ENCODE measurements around the gene BBX. TPM values are rescaled to one million over a fixed set of nuclear protein-coding genes. Genes with fewer than 3 reads are reported as not detected.

Gene BBX
- total RNA-seq, 4 donors from 2014 or later = 33.0 to 46.3 (median 36.7) TPM

- TF ChIP-seq CTCF (IDR thresholded peaks at IDR 0.05) (peak; percentile 8 to 54 (median 40)), POLR2A (IDR thresholded peaks at IDR 0.05) (no peak)
- no peak for DNase-seq
- no peaks in the 10 kb centered on the region for H3K9me3 ChIP-seq
These were observed 137.7 kb downstream of the BBX start for GRCh38 chr3:107660306-107660976.

GRCh38 chr3:107661447-107662123 lies 138.8 kb downstream of the BBX start:
- no peak overlapping the region for H3K4me3 ChIP-seq
- H3K27me3 ChIP-seq = no peaks in the 10 kb centered on the region
- H3K36me3 ChIP-seq = no peaks in the 10 kb centered on the region
- no peak for DNase-seq
- H3K9me3 ChIP-seq = no peaks in the 10 kb centered on the region
- peak overlapping the region in 1 of 4 donors; percentile 27 for H3K27ac ChIP-seq
- H3K4me1 ChIP-seq = peaks cover 0 to 5% (median 0%) of the 10 kb centered on the region in 4 donors
- TF ChIP-seq CTCF (IDR thresholded peaks at IDR 0.05) = no peak
- no peak for TF ChIP-seq POLR2A (IDR thresholded peaks at IDR 0.05)

More at GRCh38 chr3:107660306-107660976, 137.7 kb downstream of the BBX start:
- Histone ChIP-seq H3K36me3 (no peaks in the 10 kb centered on the region), H3K27ac (no peak overlapping the region), H3K4me3 (no peak overlapping the region), H3K27me3 (no peaks in the 10 kb centered on the region), H3K4me1 (peaks cover 0 to 5% (median 0%) of the 10 kb centered on the region in 4 donors)

DNA sequence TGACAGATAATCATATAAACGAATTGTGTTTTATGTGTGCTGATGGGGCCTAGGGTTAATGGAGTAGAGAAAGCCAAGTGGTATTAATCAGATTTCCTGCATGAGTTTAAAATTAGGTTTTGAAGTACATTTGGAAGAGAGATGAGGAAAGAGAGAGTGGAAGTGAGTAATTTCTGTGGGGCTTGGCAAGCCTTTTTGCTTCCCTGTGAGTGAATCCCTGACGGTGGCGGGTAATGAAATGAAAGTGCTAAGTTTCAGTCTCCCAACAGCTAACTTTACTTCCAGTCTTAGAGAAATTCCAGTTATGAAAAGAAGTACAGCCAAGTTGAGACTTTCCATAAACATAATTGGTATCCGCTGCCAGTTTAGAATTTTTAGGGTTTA lies 139.4 kb downstream of the BBX start:
- no peak overlapping the region for H3K4me3 ChIP-seq
- H3K27ac ChIP-seq = peak overlapping the region in 1 of 4 donors; percentile 27
- DNase-seq = no peak
- peaks cover 0 to 5% (median 0%) of the 10 kb centered on the region in 4 donors for H3K4me1 ChIP-seq
- H3K36me3 ChIP-seq = no peaks in the 10 kb centered on the region
- no peak for TF ChIP-seq POLR2A (IDR thresholded peaks at IDR 0.05)
- TF ChIP-seq CTCF (IDR thresholded peaks at IDR 0.05) = no peak
- no peaks in the 10 kb centered on the region for H3K9me3 ChIP-seq
- H3K27me3 ChIP-seq = no peaks in the 10 kb centered on the region

DNA sequence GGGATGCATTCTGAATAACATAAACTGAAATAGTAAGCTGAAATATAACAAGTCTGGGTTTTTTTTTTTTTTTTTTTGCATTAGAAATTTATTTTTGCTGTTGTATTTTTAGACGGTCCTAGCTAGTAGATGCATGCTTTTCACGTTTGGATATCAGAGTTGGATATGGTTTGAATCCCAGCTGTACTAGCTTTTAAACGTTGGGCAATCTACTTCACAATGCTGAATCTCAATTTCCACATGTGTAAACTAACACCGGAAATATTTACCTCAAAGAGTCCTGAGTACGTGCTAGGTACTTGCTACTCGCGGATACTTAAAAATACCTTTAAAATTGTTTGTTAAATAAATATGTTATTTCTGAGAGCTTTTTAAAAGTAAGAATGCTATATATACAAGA lies 139.8 kb downstream of the BBX start:
- no peak for DNase-seq
- Histone ChIP-seq H3K27me3 (no peaks in the 10 kb centered on the region), H3K36me3 (no peaks in the 10 kb centered on the region), H3K27ac (peak overlapping the region in 1 of 4 donors; percentile 27), H3K4me3 (no peak overlapping the region), H3K4me1 (peaks cover 0 to 5% (median 0%) of the 10 kb centered on the region in 4 donors), H3K9me3 (no peaks in the 10 kb centered on the region)
- TF ChIP-seq CTCF (IDR thresholded peaks at IDR 0.05) = no peak
- TF ChIP-seq POLR2A (IDR thresholded peaks at IDR 0.05) = no peak

DNA sequence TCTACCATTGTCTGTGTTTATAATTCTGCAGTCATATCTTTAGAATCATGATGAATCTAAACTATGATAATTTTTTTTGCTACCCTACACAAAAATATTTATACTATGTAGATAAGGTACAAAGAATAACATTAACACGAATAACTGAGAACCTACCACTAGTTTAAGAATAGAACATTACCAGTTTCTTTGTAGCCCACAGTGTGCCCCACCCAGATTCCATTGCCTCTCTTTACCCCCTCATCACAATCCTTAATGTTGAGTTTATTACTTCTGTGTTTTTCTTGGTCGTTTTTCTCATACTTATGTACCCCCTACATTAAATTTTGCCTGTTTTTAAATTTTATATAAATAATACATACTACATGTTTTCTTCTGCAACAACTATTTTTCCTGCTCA lies 140.5 kb downstream of the BBX start:
- Histone ChIP-seq H3K4me1 (peaks cover 0 to 5% (median 0%) of the 10 kb centered on the region in 4 donors), H3K36me3 (no peaks in the 10 kb centered on the region), H3K27ac (no peak overlapping the region), H3K27me3 (no peaks in the 10 kb centered on the region), H3K9me3 (no peaks in the 10 kb centered on the region), H3K4me3 (no peak overlapping the region)
- no peak for DNase-seq
- TF ChIP-seq POLR2A (IDR thresholded peaks at IDR 0.05) (no peak), CTCF (IDR thresholded peaks at IDR 0.05) (no peak)
